CD4-positive, alpha-beta memory T cell (primary cell): Measurements from ENCODE around the gene STX2. TPM values are rescaled to one million over a fixed set of nuclear protein-coding genes. Genes with fewer than 3 reads are reported as not detected.
"Not testable (repeated sequence)": the region's sequence is repeated elsewhere in the genome, so short reads cannot be mapped to it uniquely, and the experiment has no call there.

ENCODE experiments used
- CTCF ChIA-PET: fragments of 350-600 bp; sonication (Branson Sonifier 250); formaldehyde crosslinking; loops from one replicate; lab custom pipeline; 2021; ENCODE audit warnings: inconsistent platforms; ENCODE audit not compliant: partially characterized antibody; lab: Charles Lee
- POLR2A ChIA-PET: fragments of 350-600 bp; sonication (Branson Sonifier 250); formaldehyde crosslinking; loops from one replicate; lab custom pipeline; 2021; ENCODE audit not compliant: partially characterized antibody; lab: Charles Lee
- DNase-seq, 5 donors: peaks; one replicate each; pipeline versions ENCODE4 v3.0.0 to v3.0.0-alpha.2; 2020 to 2022; ENCODE audit warnings: mixed read lengths in 1 of 5
- H3K27ac ChIP-seq: one replicate; pipeline ENCODE4 v1.7.0; 2013; ENCODE audit warnings: low read depth, low read length
- H3K27me3 ChIP-seq: 2 replicates; pipeline ENCODE4 v1.7.0; 2013; ENCODE audit warnings: mild to moderate bottlenecking, low read length, moderate library complexity; ENCODE audit not compliant: insufficient read depth
- H3K36me3 ChIP-seq: 2 replicates; pipeline ENCODE4 v1.7.0; 2013; ENCODE audit warnings: mild to moderate bottlenecking, low read length, moderate library complexity; ENCODE audit not compliant: insufficient read depth
- H3K4me1 ChIP-seq: 2 replicates; pipeline ENCODE4 v1.7.0; 2013; ENCODE audit warnings: mild to moderate bottlenecking, low read length, moderate library complexity; ENCODE audit not compliant: insufficient read depth
- H3K4me3 ChIP-seq, 2 donors: one replicate each; pipeline ENCODE4 v1.7.0; 2013; ENCODE audit warnings: low read length in 2 of 2, mild to moderate bottlenecking in 1 of 2
- H3K9me3 ChIP-seq, 2 donors: one replicate each; pipeline ENCODE4 v1.7.0; 2013; ENCODE audit warnings: low read length in 2 of 2, control low read depth in 1 of 2; ENCODE audit not compliant: control insufficient read depth in 1 of 2
- H3K27ac Mint-ChIP-seq, 7 donors: one replicate each; pipeline ENCODE4 v1.8.0; 2020 to 2021; ENCODE audit warnings: mixed read lengths in 7 of 7, mild to moderate bottlenecking in 6 of 7, inconsistent platforms in 3 of 7, moderate library complexity in 3 of 7
- H3K27me3 Mint-ChIP-seq, 2 donors: one replicate each; pipeline ENCODE4 v1.8.0; 2020 to 2021; ENCODE audit warnings: mixed read lengths in 2 of 2
- H3K36me3 Mint-ChIP-seq, 2 donors: one replicate each; pipeline ENCODE4 v1.8.0; 2020 to 2021; ENCODE audit warnings: mixed read lengths in 2 of 2, inconsistent platforms in 1 of 2, mild to moderate bottlenecking in 1 of 2
- H3K4me1 Mint-ChIP-seq, 4 donors: one replicate each; pipeline ENCODE4 v1.8.0; 2020 to 2021; ENCODE audit warnings: mixed read lengths in 4 of 4, mild to moderate bottlenecking in 1 of 4
- H3K4me3 Mint-ChIP-seq, 8 donors: one replicate each; pipeline ENCODE4 v1.8.0; 2020 to 2021; ENCODE audit warnings: mixed read lengths in 8 of 8, mild to moderate bottlenecking in 7 of 8, moderate library complexity in 6 of 8, inconsistent platforms in 3 of 8
- H3K9me3 Mint-ChIP-seq, 8 donors: one replicate each; pipeline ENCODE4 v1.8.0; 2020 to 2021; ENCODE audit warnings: mixed read lengths in 8 of 8, mild to moderate bottlenecking in 5 of 8, inconsistent platforms in 3 of 8, moderate library complexity in 1 of 8
- intact Hi-C: fragments of 100-400 bp; cut with micrococcal nuclease; formaldehyde crosslinking; loops from one replicate; pipeline ENCODE4 v1.15.1; 2023
- polyA plus RNA-seq, 2 donors: library from polyadenylated mRNA; unstranded; fragments of 300-500 nt; fragmentation: Illumina TruSeq; gene quantifications; one replicate each; pipeline ENCODE4 v1.2.3, GENCODE V29; 2021
- total RNA-seq, 2 experiments: library from RNA; stranded (reverse); gene quantifications; one replicate each; pipeline ENCODE4 v1.2.3, GENCODE V29; 2021

STX2 gene
- total and polyA plus RNA-seq, 4 experiments from 2014 or later: 12.1 to 35.3 (median 21.6) TPM

DNA sequence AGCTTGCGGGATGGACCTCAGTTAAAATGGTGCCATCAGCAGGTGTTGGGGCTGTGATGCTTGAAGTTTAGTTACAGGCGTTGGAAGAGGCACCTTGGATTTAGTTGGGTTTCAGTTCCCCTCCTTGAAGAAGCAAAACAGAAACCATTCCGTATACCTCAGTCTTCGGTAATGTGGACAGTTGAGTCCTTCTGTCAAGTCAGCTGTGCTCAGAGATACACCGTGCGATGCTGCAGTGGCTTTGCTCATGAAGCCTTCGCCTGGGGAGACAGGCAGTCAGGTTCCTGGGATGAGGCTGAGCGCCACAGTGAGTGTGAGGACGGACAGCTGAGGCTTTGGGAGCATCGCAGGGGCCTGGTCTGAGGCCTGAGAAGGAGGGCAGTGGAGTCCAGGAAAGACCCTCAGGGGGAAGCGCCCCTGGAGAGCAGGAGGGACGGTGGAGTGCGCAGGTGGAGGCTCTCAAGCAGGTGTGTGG lies 40.2 kb upstream of the STX2 start:
- Histone ChIP-seq H3K36me3 (peaks cover 26% of the 10 kb centered on the region), H3K27me3 (no peaks in the 10 kb centered on the region), H3K27ac (no peak overlapping the region), H3K4me1 (peaks cover 21% of the 10 kb centered on the region), H3K4me3 (no peak overlapping the region), H3K9me3 (no peaks in the 10 kb centered on the region)
- Mint-ChIP-seq H3K36me3 (peaks cover 23 to 38% of the 10 kb centered on the region in 2 donors), H3K9me3 (no peaks in the 10 kb centered on the region), H3K27ac (peak overlapping the region in 2 of 7 donors; percentile 4 to 66), H3K4me3 (peak overlapping the region in 3 of 8 donors; percentile 36 to 60 (median 50)), H3K27me3 (no peaks in the 10 kb centered on the region), H3K4me1 (peaks cover 23 to 55% (median 39%) of the 10 kb centered on the region in 4 donors)
- ChIA-PET CTCF (no interaction called here), POLR2A (interaction anchor here (1.2 kb wide), 1 partner anchor 9 kb away, joined by 4 read pairs; no protein-coding TSS in a partner anchor)
- intact Hi-C loops: no loop called here
- no peak for DNase-seq

- intact Hi-C loops: no loop called here
- POLR2A ChIA-PET: no interaction called here
- H3K9me3 Mint-ChIP-seq: no peaks in the 10 kb centered on the region
These were observed 39.4 kb upstream of the STX2 start for GRCh38 chr12:130878193-130879185.

DNA sequence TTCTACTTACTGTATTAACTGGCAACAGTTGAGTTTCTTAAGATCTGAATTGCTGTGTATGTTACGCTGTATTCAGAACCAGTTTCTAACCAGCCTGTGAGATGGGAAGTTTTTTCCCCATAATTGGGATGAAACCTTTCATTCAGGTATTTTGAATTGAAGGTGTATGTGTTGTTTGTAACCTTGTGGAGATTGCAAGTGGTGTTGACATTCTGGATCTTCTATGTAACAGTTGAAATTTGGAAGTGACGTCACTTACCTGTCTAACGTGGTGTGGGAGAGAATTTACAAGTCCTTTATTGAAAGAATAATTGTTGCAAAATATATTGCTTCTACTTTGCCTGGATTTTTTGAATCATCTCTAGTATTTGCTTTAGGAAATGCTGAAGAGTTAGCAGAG lies 38.3 kb upstream of the STX2 start:
- peaks cover 36 to 73% (median 57%) of the 10 kb centered on the region in 4 donors for H3K4me1 Mint-ChIP-seq
- DNase-seq: no peak
- intact Hi-C loops: no loop called here
- H3K27me3 Mint-ChIP-seq: no peaks in the 10 kb centered on the region
- CTCF ChIA-PET: no interaction called here
- peak overlapping the region in 1 of 8 donors; percentile 7 for H3K4me3 Mint-ChIP-seq
- H3K36me3 Mint-ChIP-seq: peaks cover 39 to 56% of the 10 kb centered on the region in 2 donors
- H3K9me3 Mint-ChIP-seq: no peaks in the 10 kb centered on the region
- Histone ChIP-seq H3K27me3 (no peaks in the 10 kb centered on the region), H3K4me3 (no peak overlapping the region), H3K9me3 (no peaks in the 10 kb centered on the region), H3K36me3 (peaks cover 41% of the 10 kb centered on the region), H3K4me1 (peaks cover 38% of the 10 kb centered on the region), H3K27ac (no peak overlapping the region)
- H3K27ac Mint-ChIP-seq: peak overlapping the region in 5 of 7 donors; percentile 1 to 64 (median 27)
- POLR2A ChIA-PET: interaction anchor here (0.8 kb wide), 1 partner anchor 9 kb away, joined by 3 read pairs; no protein-coding TSS in a partner anchor

More at GRCh38 chr12:130878193-130879185, 39.4 kb upstream of the STX2 start:
- peaks cover 27 to 62% (median 46%) of the 10 kb centered on the region in 4 donors for H3K4me1 Mint-ChIP-seq
- peak overlapping the region in 5 of 7 donors; percentile 19 to 64 (median 36) for H3K27ac Mint-ChIP-seq
- Histone ChIP-seq H3K27ac (no peak overlapping the region), H3K36me3 (peaks cover 34% of the 10 kb centered on the region), H3K9me3 (no peaks in the 10 kb centered on the region), H3K4me1 (peaks cover 29% of the 10 kb centered on the region), H3K27me3 (no peaks in the 10 kb centered on the region), H3K4me3 (no peak overlapping the region)
- CTCF ChIA-PET: no interaction called here
- peaks cover 29 to 45% of the 10 kb centered on the region in 2 donors for H3K36me3 Mint-ChIP-seq
- H3K27me3 Mint-ChIP-seq: no peaks in the 10 kb centered on the region
- H3K4me3 Mint-ChIP-seq: peak overlapping the region in 1 of 8 donors; percentile 50
- no peak for DNase-seq

DNA sequence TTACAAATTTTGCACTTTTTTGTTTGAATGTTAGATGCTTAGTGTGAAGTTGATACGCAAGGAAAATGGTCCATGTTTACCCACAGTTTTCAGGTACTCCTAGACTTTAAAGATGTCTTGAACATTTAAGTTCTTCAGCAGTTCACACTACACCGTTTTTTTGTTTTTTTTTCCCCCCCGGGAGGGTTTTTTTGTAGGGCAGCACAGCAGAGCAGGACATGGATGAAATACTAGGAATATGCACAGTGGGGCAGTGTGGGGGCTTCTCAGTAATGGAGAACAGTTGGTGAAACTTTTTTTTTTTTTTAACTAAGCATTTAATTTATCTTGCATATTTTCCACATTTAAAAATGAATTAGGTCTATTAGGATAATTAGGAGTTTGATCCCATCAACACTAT lies 37.7 kb upstream of the STX2 start:
- ChIA-PET POLR2A (interaction anchor here (0.8 kb wide), 1 partner anchor 8 kb away, joined by 3 read pairs; no protein-coding TSS in a partner anchor), CTCF (no interaction called here)
- Mint-ChIP-seq H3K27me3 (no peaks in the 10 kb centered on the region), H3K4me3 (no peak overlapping the region), H3K9me3 (no peaks in the 10 kb centered on the region), H3K27ac (peak overlapping the region in 2 of 7 donors; percentile 27 to 64), H3K36me3 (peaks cover 39 to 56% of the 10 kb centered on the region in 2 donors), H3K4me1 (peaks cover 36 to 73% (median 57%) of the 10 kb centered on the region in 4 donors)
- Histone ChIP-seq H3K27me3 (no peaks in the 10 kb centered on the region), H3K36me3 (peaks cover 41% of the 10 kb centered on the region), H3K27ac (no peak overlapping the region), H3K9me3 (no peaks in the 10 kb centered on the region), H3K4me1 (peaks cover 38% of the 10 kb centered on the region), H3K4me3 (no peak overlapping the region)
- DNase-seq: no peak
- intact Hi-C loops: no loop called here

DNA sequence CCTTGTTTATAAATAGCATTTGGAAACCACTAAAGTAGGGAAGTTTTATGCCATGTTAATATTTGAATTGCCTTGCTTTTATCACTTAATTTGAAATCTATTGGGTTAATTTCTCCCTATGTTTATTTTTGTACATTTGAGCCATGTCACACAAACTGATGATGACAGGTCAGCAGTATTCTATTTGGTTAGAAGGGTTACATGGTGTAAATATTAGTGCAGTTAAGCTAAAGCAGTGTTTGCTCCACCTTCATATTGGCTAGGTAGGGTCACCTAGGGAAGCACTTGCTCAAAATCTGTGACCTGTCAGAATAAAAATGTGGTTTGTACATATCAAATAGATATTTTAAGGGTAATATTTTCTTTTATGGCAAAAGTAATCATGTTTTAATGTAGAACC lies 37.2 kb upstream of the STX2 start:
- H3K4me3 Mint-ChIP-seq: no peak overlapping the region
- H3K27ac ChIP-seq: no peak overlapping the region
- no peaks in the 10 kb centered on the region for H3K27me3 Mint-ChIP-seq
- POLR2A ChIA-PET: no interaction called here
- CTCF ChIA-PET: no interaction called here
- intact Hi-C loops: no loop called here
- no peaks in the 10 kb centered on the region for H3K9me3 ChIP-seq
- no peaks in the 10 kb centered on the region for H3K27me3 ChIP-seq
- peaks cover 38 to 75% (median 58%) of the 10 kb centered on the region in 4 donors for H3K4me1 Mint-ChIP-seq
- H3K4me1 ChIP-seq: peaks cover 41% of the 10 kb centered on the region
- DNase-seq: no peak
- peaks cover 39 to 56% of the 10 kb centered on the region in 2 donors for H3K36me3 Mint-ChIP-seq
- H3K4me3 ChIP-seq: no peak overlapping the region
- H3K36me3 ChIP-seq: peaks cover 41% of the 10 kb centered on the region
- no peaks in the 10 kb centered on the region for H3K9me3 Mint-ChIP-seq
- peak overlapping the region in 1 of 7 donors; percentile 64 for H3K27ac Mint-ChIP-seq

GRCh38 chr12:130875708-130876107 lies 36.7 kb upstream of the STX2 start:
- Histone ChIP-seq H3K4me1 (peaks cover 47% of the 10 kb centered on the region), H3K36me3 (peaks cover 41% of the 10 kb centered on the region)
- H3K27me3 Mint-ChIP-seq, H3K27me3 ChIP-seq, H3K27ac ChIP-seq, intact Hi-C loops, H3K4me3 ChIP-seq, DNase-seq, H3K9me3 Mint-ChIP-seq, CTCF ChIA-PET, H3K9me3 ChIP-seq: not testable (repeated sequence)
- POLR2A ChIA-PET: interaction anchor here (1.9 kb wide), 1 partner anchor 38 kb away, joined by 6 read pairs; no protein-coding TSS in a partner anchor
- peaks cover 39 to 59% of the 10 kb centered on the region in 2 donors for H3K36me3 Mint-ChIP-seq
- peak overlapping the region in 1 of 8 donors; percentile 46 for H3K4me3 Mint-ChIP-seq
- H3K4me1 Mint-ChIP-seq: peaks cover 39 to 80% (median 58%) of the 10 kb centered on the region in 4 donors
- H3K27ac Mint-ChIP-seq: peak overlapping the region in 5 of 7 donors; percentile 3 to 91 (median 50)

- intact Hi-C loops: no loop called here
- no peak for DNase-seq
- peaks cover 41% of the 10 kb centered on the region for H3K36me3 ChIP-seq
- peaks cover 47% of the 10 kb centered on the region for H3K4me1 ChIP-seq
- no peaks in the 10 kb centered on the region for H3K27me3 ChIP-seq
- ChIA-PET CTCF (no interaction called here), POLR2A (interaction anchor here (1.9 kb wide), 1 partner anchor 38 kb away, joined by 6 read pairs; no protein-coding TSS in a partner anchor)
- Mint-ChIP-seq H3K9me3 (no peaks in the 10 kb centered on the region), H3K27ac (peak overlapping the region in 4 of 7 donors; percentile 15 to 91 (median 56)), H3K4me3 (no peak overlapping the region), H3K4me1 (peaks cover 37 to 80% (median 58%) of the 10 kb centered on the region in 4 donors), H3K36me3 (peaks cover 39 to 56% of the 10 kb centered on the region in 2 donors), H3K27me3 (no peaks in the 10 kb centered on the region)
- H3K27ac ChIP-seq: no peak overlapping the region
- no peak overlapping the region for H3K4me3 ChIP-seq
- H3K9me3 ChIP-seq: no peaks in the 10 kb centered on the region
These were observed 36.1 kb upstream of the STX2 start for GRCh38 chr12:130875193-130875592.
